ENCODE results near the gene RHBDL1.
A peak's percentile ranks its signal among the peaks of the same experiment; 100 is the strongest.
"Not testable (repeated sequence)": the region's sequence is repeated elsewhere in the genome, so short reads cannot be mapped to it uniquely, and the experiment has no call there.

The RHBDL1 gene

DNA sequence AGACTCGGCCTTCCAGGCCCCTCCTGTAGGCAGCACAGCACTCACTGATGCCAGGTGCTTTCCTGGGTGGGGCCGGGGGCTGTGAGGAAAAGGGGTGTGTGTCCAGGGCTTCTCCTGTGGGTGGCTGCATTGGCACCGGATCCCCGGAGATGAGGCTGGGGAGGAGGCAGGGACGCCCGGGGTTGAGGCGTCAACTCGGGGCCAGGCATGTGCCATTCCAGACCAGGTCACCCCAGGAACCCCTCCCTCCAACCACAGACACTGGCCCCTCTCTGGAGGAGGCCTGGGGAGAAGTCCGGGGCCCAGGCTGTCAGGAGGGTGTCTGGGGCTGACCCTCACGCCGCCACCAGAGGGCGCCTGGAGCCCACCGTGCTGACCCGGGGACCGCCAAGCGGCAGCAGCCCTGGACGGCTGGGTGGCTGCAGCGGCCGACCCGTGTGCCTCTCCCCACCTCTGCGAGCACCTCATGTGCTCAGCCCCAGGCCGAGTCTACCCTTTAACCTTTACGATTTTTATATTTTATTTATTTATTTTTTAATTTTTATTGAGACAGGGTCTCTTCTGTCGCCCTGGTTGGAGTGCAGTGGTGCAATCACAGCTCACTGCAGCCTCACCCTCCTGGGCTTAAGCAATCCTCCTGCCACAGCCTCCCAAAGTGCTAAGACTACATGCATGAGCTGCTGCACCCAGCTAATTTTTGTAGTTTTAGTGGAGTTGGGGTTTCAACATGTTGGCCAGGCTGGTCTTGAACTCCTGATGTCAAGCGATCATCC lies 36.3 kb downstream of the RHBDL1 start:
- no peak overlapping the region for H3K4me3 ChIP-seq
- no peak overlapping the region for H3K27ac ChIP-seq
- intact Hi-C loops (cut with DNase I; ENCODE audit: low total_unique reads), result loop anchor here (2.0 to 5.0 kb wide), 2 partner anchors 75 to 346 kb away; no protein-coding TSS in a partner anchor
- peaks cover 0 to 43% (median 28%) of the 10 kb centered on the region in 4 donors for H3K4me1 ChIP-seq
- H3K9me3 ChIP-seq, result no peaks in the 10 kb centered on the region
- TF ChIP-seq, protein P1, sequence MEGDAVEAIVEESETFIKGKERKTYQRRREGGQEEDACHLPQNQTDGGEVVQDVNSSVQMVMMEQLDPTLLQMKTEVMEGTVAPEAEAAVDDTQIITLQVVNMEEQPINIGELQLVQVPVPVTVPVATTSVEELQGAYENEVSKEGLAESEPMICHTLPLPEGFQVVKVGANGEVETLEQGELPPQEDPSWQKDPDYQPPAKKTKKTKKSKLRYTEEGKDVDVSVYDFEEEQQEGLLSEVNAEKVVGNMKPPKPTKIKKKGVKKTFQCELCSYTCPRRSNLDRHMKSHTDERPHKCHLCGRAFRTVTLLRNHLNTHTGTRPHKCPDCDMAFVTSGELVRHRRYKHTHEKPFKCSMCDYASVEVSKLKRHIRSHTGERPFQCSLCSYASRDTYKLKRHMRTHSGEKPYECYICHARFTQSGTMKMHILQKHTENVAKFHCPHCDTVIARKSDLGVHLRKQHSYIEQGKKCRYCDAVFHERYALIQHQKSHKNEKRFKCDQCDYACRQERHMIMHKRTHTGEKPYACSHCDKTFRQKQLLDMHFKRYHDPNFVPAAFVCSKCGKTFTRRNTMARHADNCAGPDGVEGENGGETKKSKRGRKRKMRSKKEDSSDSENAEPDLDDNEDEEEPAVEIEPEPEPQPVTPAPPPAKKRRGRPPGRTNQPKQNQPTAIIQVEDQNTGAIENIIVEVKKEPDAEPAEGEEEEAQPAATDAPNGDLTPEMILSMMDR (IDR thresholded peaks at IDR 0.05), result peak; percentile 87 to 95
- peaks cover 0 to 72% of the 10 kb centered on the region in 2 donors for H3K27me3 ChIP-seq
- no peaks in the 10 kb centered on the region for H3K36me3 ChIP-seq
- DNase-seq, result peak; percentile 57 to 83

DNA sequence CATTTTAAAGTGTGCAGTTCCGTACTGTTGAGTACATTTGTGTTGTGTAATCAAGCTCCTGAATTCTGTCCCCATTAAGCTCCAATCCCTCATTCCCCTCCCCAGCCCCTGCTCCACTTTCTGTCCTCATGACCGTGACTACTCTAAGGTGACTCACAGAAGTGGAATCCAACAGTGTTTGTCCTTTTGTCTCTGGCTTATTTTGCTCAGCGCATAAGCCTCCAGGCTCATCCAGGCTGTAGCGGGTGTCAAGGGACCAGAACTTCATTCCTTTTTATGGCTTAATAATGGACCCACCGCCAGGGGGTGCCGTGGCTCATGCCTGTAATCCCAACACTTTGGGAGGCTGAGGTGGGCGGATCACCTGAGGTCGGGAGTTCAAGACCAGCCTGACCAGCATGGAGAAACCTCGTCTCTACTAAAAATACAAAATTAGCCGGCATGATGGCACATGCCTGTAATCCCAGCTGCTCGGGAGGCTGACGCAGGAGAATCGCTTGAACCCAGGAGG lies 37.3 kb downstream of the RHBDL1 start:
- not testable (repeated sequence) for H3K9me3 ChIP-seq, H3K27ac ChIP-seq, H3K4me3 ChIP-seq, DNase-seq, H3K36me3 ChIP-seq
- Histone ChIP-seq H3K4me1 (peaks cover 0 to 40% (median 29%) of the 10 kb centered on the region in 4 donors), H3K27me3 (peaks cover 0 to 65% of the 10 kb centered on the region in 2 donors)
- intact Hi-C loops (cut with DNase I; ENCODE audit: low total_unique reads), result loop anchor here (2.0 to 5.0 kb wide), 2 partner anchors 74 to 345 kb away; no protein-coding TSS in a partner anchor

DNA sequence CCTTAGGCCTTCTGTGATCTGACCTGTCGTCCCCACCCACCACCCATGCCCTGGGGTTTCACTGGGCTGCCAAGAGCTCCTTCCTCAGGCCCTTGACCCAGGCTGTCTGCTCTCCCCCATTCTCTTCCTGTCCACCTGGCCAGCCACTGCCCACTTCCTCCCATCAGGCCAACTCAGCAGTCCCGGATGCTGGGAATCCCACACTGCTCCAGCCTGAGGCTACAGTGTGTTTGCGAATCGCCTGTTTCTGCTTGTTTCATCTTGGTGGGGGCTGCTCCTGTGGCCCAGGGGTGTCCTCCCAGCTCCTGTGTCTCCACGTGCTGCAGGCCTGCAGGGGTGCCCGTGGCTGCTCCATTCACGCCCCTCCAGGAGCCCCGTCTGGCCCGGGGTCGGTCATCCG lies 38.6 kb downstream of the RHBDL1 start:
- intact Hi-C loops (cut with DNase I; ENCODE audit: low total_unique reads), result loop anchor here (2.0 to 5.0 kb wide), 2 partner anchors 27 to 343 kb away; partner anchors contain the start of gene CIAO3
- H3K4me3 ChIP-seq, result no peak overlapping the region
- no peak for DNase-seq
- H3K27ac ChIP-seq, result no peak overlapping the region
- H3K27me3 ChIP-seq, result peaks cover 0 to 52% of the 10 kb centered on the region in 2 donors
- H3K9me3 ChIP-seq, result no peaks in the 10 kb centered on the region
- no peaks in the 10 kb centered on the region for H3K36me3 ChIP-seq
- peaks cover 0 to 43% (median 29%) of the 10 kb centered on the region in 4 donors for H3K4me1 ChIP-seq
- TF ChIP-seq, protein P1 (IDR thresholded peaks at IDR 0.05), result no peak

DNA sequence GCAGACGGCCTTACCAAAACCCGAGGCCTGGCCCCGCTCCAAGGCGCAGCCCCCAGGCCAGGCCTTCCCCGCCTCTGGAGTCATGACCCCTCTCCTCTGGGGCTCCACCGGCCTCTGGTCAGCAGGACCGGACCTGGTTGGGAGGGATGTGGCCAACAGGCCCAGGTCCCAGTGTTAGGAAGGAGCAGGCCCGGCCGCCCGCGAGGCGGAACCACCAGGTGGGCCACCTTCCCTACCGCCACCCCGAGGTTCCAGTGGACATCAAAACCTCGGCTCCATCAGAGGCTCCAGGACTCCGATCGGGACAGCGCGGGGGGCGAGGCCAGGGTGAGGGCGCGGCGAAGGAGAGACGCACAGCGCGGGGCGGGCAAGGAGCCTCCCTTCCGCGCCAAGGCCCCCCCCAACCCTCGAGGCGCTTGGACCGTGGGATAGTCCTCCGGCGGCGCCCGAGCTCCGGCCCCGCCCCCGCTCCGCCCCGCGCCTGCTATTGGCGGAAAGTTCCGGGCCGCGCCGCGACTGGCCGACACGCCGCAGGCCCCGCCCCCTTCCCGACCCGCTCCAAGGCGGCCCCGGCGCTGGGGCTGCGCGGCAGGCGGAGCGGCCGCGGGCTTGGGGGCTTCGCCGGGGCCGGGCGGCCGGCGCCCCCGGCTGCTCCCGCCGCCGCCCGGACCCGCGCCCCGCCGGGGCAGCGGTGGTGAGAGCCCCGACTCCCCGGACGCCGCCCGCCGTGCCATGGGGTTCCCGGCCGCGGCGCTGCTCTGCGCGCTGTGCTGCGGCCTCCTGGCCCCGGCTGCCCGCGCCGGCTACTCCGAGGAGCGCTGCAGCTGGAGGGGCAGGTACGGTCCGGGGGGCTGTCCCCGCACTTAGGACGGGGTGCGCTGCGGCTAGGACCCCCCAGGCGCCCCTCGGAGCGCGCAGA lies 39.3 kb downstream of the RHBDL1 start, which contains the start of gene METRN:
METRN (plus strand) TSS at position 561 of the 919 bp plus-strand sequence; CDS start at position 733, 172 bp downstream.
- Histone ChIP-seq H3K27ac (no peak within 1 kb of the TSS), H3K36me3 (no peaks in the 10 kb centered on the region), H3K4me3 (peak within 1 kb of the TSS; percentile 56 to 75), H3K9me3 (no peaks in the 10 kb centered on the region), H3K4me1 (peaks cover 0 to 44% (median 27%) of the 10 kb centered on the region in 4 donors), H3K27me3 (peaks cover 0 to 44% of the 10 kb centered on the region in 2 donors)
- TF ChIP-seq, protein P1 (IDR thresholded peaks at IDR 0.05), result no peak
- DNase-seq, result peak; percentile 90 to 94
- intact Hi-C loops (cut with DNase I; ENCODE audit: low total_unique reads), result loop anchor here (2.0 to 5.0 kb wide), 2 partner anchors 26 to 342 kb away; partner anchors contain the start of gene CIAO3

DNA sequence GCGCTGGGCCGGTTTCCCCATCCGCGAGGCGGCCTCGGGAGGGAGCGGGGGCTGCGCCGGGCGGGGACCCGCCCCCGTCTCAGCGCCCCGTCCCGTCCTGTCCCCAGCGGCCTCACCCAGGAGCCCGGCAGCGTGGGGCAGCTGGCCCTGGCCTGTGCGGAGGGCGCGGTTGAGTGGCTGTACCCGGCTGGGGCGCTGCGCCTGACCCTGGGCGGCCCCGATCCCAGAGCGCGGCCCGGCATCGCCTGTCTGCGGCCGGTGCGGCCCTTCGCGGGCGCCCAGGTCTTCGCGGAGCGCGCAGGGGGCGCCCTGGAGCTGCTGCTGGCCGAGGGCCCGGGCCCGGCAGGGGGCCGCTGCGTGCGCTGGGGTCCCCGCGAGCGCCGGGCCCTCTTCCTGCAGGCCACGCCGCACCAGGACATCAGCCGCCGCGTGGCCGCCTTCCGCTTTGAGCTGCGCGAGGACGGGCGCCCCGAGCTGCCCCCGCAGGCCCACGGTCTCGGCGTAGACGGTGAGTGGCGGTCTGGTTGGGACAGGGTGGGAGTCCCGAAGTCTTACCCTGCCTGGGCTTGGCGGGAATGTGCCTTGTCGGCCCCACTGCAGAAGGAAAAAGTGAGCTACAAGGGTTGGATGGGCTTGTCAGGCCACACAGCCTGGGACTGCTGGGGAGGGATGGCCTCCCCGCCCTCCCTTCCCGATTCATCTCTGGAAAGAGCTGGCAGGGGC lies 40.2 kb downstream of the RHBDL1 start:
- H3K36me3 ChIP-seq, result no peaks in the 10 kb centered on the region
- H3K27me3 ChIP-seq, result peaks cover 0 to 36% of the 10 kb centered on the region in 2 donors
- H3K27ac ChIP-seq, result no peak overlapping the region
- no peak for DNase-seq
- H3K4me3 ChIP-seq, result peak overlapping the region; percentile 56 to 75
- TF ChIP-seq, protein P1 (IDR thresholded peaks at IDR 0.05), result no peak
- peaks cover 0 to 46% (median 31%) of the 10 kb centered on the region in 4 donors for H3K4me1 ChIP-seq
- no peaks in the 10 kb centered on the region for H3K9me3 ChIP-seq
- intact Hi-C loops (cut with DNase I; ENCODE audit: low total_unique reads), result loop anchor here (2.0 kb wide), 1 partner anchor 25 kb away; the partner anchor contains the start of gene CIAO3

Data from tibial artery (tissue), 4 donors.